Neural cell (in vitro differentiated cells): ENCODE measurements around the gene CES4A.

Experiments
- CTCF ChIP-seq: fragments of 450-650 bp; IDR thresholded peaks from 2 replicates; pipeline ENCODE4 v1.5.1; 2014; ENCODE audit warnings: antibody characterized with exemption, mild to moderate bottlenecking, moderate library complexity; ENCODE audit not compliant: poor library complexity, severe bottlenecking
- EP300 ChIP-seq: fragments of 450-650 bp; conservative IDR thresholded peaks from 2 replicates; pipeline ENCODE4 v1.6.1; 2014; ENCODE audit warnings: antibody characterized with exemption, mild to moderate bottlenecking, moderate library complexity; ENCODE audit not compliant: poor library complexity, severe bottlenecking
- EZH2 ChIP-seq: fragments of 200-600, 300-800 bp; shearing (Covaris generic), sonication (generic); IDR thresholded peaks from 2 replicates; pipeline ENCODE4 v1.6.1; 2014; ENCODE audit warnings: antibody characterized with exemption, low read length, borderline replicate concordance, mild to moderate bottlenecking; ENCODE audit not compliant: insufficient read depth, poor library complexity, severe bottlenecking
- POLR2AphosphoS5 ChIP-seq: IDR thresholded peaks from 2 replicates; pipeline ENCODE4 v1.6.1; 2012
- REST ChIP-seq: IDR thresholded peaks from 2 replicates; pipeline ENCODE4 v1.6.1; 2012; ENCODE audit warnings: borderline replicate concordance
- TAF1 ChIP-seq: IDR thresholded peaks from 2 replicates; pipeline ENCODE4 v1.6.1; 2012; ENCODE audit warnings: low read depth

- no peak for TF ChIP-seq TAF1
- TF ChIP-seq POLR2AphosphoS5 = no peak
- no peak for TF ChIP-seq EZH2
- no peak for TF ChIP-seq EP300
- TF ChIP-seq CTCF = no peak
- TF ChIP-seq REST = no peak
These were observed 24.3 kb upstream of the CES4A start for GRCh38 chr16:66964049-66964448.
